WERI-Rb-1 (cell line): ENCODE measurements around the gene SYT6.

ENCODE experiments used
- DNase-seq: peaks from one replicate; pipeline ENCODE4 v3.0.0-alpha.2; 2020
- H3K27ac ChIP-seq: fragments of 250-450 bp; sonication (Bioruptor Pico); 2 replicates; pipeline ENCODE4 v1.5.1; 2020; ENCODE audit warnings: mild to moderate bottlenecking, moderate library complexity
- H3K27me3 ChIP-seq: fragments of 250-450 bp; sonication (Bioruptor Pico); 2 replicates; pipeline ENCODE4 v1.5.1; 2021; ENCODE audit warnings: mild to moderate bottlenecking, low read depth, moderate library complexity; ENCODE audit not compliant: insufficient read depth, severe bottlenecking
- H3K36me3 ChIP-seq: fragments of 250-450 bp; sonication (Bioruptor Pico); 2 replicates; pipeline ENCODE4 v1.5.1; 2020; ENCODE audit warnings: mild to moderate bottlenecking, moderate library complexity
- H3K4me3 ChIP-seq: 2 replicates; pipeline ENCODE4 v1.5.1; 2011; ENCODE audit warnings: low read depth, mild to moderate bottlenecking, control low read depth, low read length
- H3K9me3 ChIP-seq: fragments of 250-450 bp; sonication (Bioruptor Pico); 2 replicates; pipeline ENCODE4 v1.5.1; 2021; ENCODE audit warnings: mild to moderate bottlenecking, moderate library complexity; ENCODE audit not compliant: severe bottlenecking
- TF ChIP-seq, protein P1 (sequence below): IDR thresholded peaks from 2 replicates; pipeline ENCODE4 v1.5.1; 2011; ENCODE audit warnings: low read depth, mild to moderate bottlenecking, control low read depth, inconsistent platforms, low read length

SYT6 gene

DNA sequence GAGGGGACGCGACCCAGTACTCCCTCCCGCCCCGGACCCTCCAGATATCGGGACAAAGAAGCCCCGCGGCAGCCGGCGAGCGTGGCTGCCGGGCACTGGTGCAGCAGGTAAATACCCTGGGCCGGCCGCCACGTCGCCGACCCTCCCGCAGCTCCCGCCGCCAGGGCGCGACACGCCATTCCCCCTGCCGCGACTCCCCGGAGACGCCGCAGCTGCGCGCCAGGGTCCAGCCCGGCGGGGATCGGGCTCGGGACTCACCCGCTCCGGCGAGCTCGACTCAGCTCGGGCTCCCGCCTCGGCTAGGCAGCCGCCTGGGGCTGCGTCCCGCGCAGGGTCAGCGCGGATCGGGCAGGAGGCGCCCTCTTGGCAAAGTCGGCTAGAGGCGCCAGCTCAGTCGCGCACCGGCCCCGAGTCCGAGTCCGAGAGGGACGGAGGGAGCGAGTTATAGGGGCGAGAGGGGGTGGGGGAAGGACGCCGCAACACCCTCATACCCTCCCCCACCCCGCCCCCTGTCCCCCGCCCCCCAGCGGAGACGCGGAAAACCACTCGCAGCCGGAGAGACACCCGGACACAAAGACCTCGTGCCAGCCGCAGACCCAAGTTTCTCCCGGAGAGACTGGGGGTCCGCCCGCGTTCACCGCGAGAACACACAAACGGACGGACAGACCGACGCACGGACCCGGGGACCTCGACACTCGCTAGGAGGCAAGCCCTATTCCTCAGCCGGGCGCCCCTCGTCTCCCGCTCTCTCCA, 985 bp downstream of the SYT6 start:
- peak; percentile 50 for DNase-seq
- peaks cover 73% of the 10 kb centered on the region for H3K27me3 ChIP-seq
- TF ChIP-seq, protein P1, sequence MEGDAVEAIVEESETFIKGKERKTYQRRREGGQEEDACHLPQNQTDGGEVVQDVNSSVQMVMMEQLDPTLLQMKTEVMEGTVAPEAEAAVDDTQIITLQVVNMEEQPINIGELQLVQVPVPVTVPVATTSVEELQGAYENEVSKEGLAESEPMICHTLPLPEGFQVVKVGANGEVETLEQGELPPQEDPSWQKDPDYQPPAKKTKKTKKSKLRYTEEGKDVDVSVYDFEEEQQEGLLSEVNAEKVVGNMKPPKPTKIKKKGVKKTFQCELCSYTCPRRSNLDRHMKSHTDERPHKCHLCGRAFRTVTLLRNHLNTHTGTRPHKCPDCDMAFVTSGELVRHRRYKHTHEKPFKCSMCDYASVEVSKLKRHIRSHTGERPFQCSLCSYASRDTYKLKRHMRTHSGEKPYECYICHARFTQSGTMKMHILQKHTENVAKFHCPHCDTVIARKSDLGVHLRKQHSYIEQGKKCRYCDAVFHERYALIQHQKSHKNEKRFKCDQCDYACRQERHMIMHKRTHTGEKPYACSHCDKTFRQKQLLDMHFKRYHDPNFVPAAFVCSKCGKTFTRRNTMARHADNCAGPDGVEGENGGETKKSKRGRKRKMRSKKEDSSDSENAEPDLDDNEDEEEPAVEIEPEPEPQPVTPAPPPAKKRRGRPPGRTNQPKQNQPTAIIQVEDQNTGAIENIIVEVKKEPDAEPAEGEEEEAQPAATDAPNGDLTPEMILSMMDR, result no peak
- no peaks in the 10 kb centered on the region for H3K36me3 ChIP-seq
- H3K9me3 ChIP-seq, result no peaks in the 10 kb centered on the region
- peak overlapping the region; percentile 38 for H3K4me3 ChIP-seq
- H3K27ac ChIP-seq, result no peak overlapping the region

DNA sequence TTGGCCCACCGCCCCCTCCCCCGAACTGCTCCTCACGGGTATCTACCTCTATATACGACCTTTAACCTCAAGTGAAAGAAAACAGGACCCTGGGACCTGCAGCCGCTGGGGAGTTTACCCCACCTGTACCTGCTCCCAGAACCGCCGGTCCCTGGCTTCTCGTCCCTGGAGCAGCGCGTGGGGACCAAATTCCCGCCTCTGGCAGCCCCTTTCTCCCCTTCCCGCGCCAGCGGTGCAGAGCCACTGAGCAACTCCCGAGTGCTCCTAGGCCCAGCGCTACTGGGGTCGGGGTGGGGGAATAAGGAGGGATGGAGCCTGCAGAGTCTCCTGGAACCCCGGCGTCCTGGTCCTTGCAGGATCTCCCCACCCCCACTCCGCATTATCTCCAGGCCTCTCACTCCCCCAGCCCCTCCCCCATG, 1.6 kb downstream of the SYT6 start:
- Histone ChIP-seq H3K36me3 (no peaks in the 10 kb centered on the region), H3K9me3 (no peaks in the 10 kb centered on the region), H3K4me3 (peak overlapping the region; percentile 38), H3K27ac (no peak overlapping the region), H3K27me3 (peaks cover 76% of the 10 kb centered on the region)
- no peak for DNase-seq
- TF ChIP-seq, protein P1, result no peak

DNA sequence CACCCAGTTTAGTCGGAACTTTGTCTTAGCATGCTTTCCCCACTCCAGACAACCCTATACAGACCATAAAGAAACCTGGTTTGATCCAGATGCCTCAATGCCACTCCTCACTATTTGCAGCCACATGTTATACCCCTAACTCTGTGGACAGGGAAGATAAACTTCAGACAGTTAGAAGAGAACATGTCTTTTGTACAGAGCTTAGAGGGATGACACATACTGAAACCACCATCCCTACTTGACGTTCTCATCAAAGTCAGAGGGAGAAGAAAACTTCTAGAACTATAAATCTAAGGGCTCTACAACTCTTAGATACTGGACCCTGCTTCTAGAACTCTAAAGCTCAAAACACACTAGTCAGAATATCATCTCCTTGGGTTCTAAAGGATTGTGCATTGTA, 3.7 kb downstream of the SYT6 start:
- H3K27me3 ChIP-seq, result peaks cover 59% of the 10 kb centered on the region
- H3K27ac ChIP-seq, result no peak overlapping the region
- no peak for DNase-seq
- TF ChIP-seq, protein P1, result no peak
- H3K4me3 ChIP-seq, result no peak overlapping the region
- no peaks in the 10 kb centered on the region for H3K9me3 ChIP-seq
- no peaks in the 10 kb centered on the region for H3K36me3 ChIP-seq

DNA sequence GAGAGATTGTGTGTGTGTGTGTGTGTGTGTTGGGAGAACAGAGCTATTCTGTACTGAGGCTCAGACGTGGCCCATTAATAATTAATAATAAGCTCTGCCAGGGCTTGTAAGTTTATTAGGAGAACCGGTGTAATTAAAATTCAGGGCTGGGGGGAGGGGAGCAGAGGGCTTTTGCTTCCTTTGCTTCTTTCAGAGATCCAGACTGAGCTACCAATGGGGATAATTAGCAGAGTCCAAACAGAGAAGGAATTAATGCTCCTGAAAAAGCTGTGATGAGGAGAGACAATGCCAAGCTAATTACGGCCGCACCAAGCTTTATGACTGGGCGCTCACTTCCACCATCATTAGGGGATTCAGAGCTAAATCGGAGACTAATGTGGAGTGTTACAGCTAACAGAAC, 4.5 kb downstream of the SYT6 start:
- Histone ChIP-seq H3K36me3 (no peaks in the 10 kb centered on the region), H3K9me3 (no peaks in the 10 kb centered on the region), H3K27me3 (peaks cover 51% of the 10 kb centered on the region), H3K4me3 (no peak overlapping the region), H3K27ac (no peak overlapping the region)
- DNase-seq, result no peak
- TF ChIP-seq, protein P1, result no peak

DNA sequence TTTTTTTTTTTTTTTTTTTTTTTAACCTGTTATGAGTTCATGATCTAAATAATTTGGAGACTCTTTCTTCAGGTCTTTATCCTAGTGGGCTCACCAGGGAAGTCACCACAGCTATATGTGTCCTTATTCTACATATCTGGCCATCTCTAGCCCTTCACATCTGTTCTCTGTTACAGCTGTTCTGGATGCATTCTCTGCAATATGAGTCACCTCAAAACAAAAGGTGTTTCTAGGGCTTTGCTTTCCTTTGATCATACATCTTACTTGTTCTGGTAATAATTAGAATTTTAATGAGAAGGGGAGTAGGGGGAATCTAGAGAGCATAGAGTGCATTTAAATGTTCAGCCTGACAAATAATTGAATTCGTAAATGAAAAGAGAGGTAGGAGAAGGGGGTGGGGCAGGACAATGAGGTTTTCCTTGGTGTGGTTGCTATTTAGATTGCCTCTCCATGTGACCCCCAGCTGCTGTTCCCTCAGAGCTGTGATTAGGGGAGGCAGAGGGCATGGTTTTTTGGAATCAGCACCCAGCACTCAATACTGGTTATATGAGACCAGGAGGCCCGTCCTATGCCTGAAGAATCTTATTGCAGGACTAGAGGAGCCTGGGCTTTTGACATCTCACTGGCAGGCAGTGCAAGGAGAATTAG, 8.0 kb downstream of the SYT6 start:
- H3K4me3 ChIP-seq, result no peak overlapping the region
- no peak for DNase-seq

More for the DNA sequence above, 8.0 kb downstream of the SYT6 start:
- H3K27me3 ChIP-seq, result peaks cover 17% of the 10 kb centered on the region
- H3K36me3 ChIP-seq, result no peaks in the 10 kb centered on the region
- no peak overlapping the region for H3K27ac ChIP-seq
- no peaks in the 10 kb centered on the region for H3K9me3 ChIP-seq
- TF ChIP-seq, protein P1, result no peak
